Testis (tissue), 2 donors: ENCODE results near the gene BAIAP3.

Source experiments
- CTCF ChIP-seq, 3 experiments: fragments of 450-650 bp in 2 of 3; fragments of 200-600 bp in 1 of 3; sonication (generic) in 1 of 3; IDR thresholded peaks; one replicate each; pipeline ENCODE4 v1.5.1; 2016 to 2019; ENCODE audit warnings: antibody characterized with exemption in 3 of 3, mild to moderate bottlenecking in 2 of 3, moderate library complexity in 1 of 3
- POLR2A ChIP-seq: fragments of 450-650 bp; IDR thresholded peaks from one replicate; pipeline ENCODE4 v1.6.1; 2017; ENCODE audit warnings: antibody characterized with exemption, mild to moderate bottlenecking, moderate library complexity

- TF ChIP-seq CTCF (IDR thresholded peaks at IDR 0.05), result no peak
- TF ChIP-seq POLR2A, result no peak
Measured at GRCh38 chr16:1291576-1291974, 41.9 kb upstream of the BAIAP3 start.
